ENCODE measurements around the gene CHMP6.

DNA sequence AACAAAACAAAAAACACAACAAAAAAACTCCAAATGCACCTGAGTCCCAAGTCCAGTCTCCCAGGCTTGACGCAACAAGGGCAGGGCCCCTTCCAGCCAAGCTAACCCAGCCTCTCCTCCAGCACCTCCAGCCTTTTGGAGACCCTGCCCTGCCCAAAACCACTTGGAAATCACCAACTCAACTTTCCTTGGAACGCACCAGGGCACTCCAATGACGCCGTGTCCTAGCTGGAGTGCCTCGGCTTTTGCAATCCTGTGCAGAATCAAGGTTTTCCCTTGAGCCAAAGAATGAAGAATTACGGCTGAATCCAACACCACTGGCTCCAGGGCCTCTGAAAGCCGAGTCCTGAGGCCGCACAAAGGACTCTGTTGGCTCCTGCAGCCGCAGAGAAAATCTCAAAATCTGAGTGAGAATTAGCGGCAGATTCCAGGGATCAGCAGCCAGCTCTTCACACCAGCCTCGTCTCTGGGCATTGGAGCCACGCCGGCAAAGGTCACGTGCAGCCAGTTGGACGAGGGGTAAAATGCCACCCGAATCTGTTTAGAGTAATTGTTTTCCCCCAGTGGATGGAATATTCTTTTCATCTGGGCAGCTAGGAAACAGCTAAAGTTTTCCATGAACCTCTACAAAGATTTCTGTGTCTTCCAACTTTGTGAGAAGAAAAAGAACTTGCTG lies 33.6 kb downstream of the CHMP6 start:
- TF ChIP-seq, protein P1, sequence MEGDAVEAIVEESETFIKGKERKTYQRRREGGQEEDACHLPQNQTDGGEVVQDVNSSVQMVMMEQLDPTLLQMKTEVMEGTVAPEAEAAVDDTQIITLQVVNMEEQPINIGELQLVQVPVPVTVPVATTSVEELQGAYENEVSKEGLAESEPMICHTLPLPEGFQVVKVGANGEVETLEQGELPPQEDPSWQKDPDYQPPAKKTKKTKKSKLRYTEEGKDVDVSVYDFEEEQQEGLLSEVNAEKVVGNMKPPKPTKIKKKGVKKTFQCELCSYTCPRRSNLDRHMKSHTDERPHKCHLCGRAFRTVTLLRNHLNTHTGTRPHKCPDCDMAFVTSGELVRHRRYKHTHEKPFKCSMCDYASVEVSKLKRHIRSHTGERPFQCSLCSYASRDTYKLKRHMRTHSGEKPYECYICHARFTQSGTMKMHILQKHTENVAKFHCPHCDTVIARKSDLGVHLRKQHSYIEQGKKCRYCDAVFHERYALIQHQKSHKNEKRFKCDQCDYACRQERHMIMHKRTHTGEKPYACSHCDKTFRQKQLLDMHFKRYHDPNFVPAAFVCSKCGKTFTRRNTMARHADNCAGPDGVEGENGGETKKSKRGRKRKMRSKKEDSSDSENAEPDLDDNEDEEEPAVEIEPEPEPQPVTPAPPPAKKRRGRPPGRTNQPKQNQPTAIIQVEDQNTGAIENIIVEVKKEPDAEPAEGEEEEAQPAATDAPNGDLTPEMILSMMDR (IDR thresholded peaks at IDR 0.05): no peak
- TF ChIP-seq POLR2A (IDR thresholded peaks at IDR 0.05): no peak

Measured in lower leg skin (tissue), 3 donors.